Measurements from ENCODE around the gene CBR4.

DNA sequence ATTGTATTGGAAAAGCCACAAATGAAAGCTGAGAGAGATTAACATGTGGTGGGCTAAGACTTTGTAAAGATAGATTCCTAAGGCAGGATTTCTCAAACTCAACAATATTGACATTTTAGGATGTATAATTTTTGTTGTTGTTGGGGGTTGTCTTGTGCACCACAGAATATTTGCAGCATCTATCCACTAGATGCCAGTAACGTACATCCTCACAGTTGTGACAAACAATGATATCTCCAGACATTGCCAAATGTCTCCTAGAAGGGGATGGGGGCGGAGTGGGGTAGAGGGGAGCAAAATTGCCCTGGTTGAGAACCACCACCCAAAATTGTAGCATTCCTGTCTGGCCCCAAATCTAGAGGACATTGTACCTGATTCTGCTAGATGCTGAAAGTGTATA, 14.7 kb upstream of the CBR4 start:
- no peak for TF ChIP-seq POLR2AphosphoS5 (IDR thresholded peaks at IDR 0.05; ENCODE audit: low read depth, low read length)
- TF ChIP-seq TAF1 (IDR thresholded peaks at IDR 0.05; ENCODE audit: borderline replicate concordance, insufficient read depth, low read length), result no peak
- TF ChIP-seq SIN3A (IDR thresholded peaks at IDR 0.05; ENCODE audit: borderline replicate concordance, insufficient read depth, low read length), result no peak
- TF ChIP-seq, protein P1, sequence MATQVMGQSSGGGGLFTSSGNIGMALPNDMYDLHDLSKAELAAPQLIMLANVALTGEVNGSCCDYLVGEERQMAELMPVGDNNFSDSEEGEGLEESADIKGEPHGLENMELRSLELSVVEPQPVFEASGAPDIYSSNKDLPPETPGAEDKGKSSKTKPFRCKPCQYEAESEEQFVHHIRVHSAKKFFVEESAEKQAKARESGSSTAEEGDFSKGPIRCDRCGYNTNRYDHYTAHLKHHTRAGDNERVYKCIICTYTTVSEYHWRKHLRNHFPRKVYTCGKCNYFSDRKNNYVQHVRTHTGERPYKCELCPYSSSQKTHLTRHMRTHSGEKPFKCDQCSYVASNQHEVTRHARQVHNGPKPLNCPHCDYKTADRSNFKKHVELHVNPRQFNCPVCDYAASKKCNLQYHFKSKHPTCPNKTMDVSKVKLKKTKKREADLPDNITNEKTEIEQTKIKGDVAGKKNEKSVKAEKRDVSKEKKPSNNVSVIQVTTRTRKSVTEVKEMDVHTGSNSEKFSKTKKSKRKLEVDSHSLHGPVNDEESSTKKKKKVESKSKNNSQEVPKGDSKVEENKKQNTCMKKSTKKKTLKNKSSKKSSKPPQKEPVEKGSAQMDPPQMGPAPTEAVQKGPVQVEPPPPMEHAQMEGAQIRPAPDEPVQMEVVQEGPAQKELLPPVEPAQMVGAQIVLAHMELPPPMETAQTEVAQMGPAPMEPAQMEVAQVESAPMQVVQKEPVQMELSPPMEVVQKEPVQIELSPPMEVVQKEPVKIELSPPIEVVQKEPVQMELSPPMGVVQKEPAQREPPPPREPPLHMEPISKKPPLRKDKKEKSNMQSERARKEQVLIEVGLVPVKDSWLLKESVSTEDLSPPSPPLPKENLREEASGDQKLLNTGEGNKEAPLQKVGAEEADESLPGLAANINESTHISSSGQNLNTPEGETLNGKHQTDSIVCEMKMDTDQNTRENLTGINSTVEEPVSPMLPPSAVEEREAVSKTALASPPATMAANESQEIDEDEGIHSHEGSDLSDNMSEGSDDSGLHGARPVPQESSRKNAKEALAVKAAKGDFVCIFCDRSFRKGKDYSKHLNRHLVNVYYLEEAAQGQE (IDR thresholded peaks at IDR 0.05; ENCODE audit: insufficient read depth in 1 of 2, low read depth in 2 of 2, low read length in 2 of 2), result no peak
- no peak for TF ChIP-seq FOXP2 (optimal IDR thresholded peaks at IDR 0.05; ENCODE audit: borderline replicate concordance, extremely low read depth, extremely low read length, insufficient read depth)
